Stimulated activated CD4-positive, alpha-beta T cell treated with anti-CD3 and anti-CD28 coated beads, Interleukin-15, amount 100 ng/mL, for 24 hours (primary cell): ENCODE results near the gene TRABD2B.
A peak's percentile ranks its signal among the peaks of the same experiment; 100 is the strongest.

ENCODE experiments used
- DNase-seq: peaks from one replicate; pipeline ENCODE4 v3.0.0-alpha.2; 2020

Gene TRABD2B

DNA sequence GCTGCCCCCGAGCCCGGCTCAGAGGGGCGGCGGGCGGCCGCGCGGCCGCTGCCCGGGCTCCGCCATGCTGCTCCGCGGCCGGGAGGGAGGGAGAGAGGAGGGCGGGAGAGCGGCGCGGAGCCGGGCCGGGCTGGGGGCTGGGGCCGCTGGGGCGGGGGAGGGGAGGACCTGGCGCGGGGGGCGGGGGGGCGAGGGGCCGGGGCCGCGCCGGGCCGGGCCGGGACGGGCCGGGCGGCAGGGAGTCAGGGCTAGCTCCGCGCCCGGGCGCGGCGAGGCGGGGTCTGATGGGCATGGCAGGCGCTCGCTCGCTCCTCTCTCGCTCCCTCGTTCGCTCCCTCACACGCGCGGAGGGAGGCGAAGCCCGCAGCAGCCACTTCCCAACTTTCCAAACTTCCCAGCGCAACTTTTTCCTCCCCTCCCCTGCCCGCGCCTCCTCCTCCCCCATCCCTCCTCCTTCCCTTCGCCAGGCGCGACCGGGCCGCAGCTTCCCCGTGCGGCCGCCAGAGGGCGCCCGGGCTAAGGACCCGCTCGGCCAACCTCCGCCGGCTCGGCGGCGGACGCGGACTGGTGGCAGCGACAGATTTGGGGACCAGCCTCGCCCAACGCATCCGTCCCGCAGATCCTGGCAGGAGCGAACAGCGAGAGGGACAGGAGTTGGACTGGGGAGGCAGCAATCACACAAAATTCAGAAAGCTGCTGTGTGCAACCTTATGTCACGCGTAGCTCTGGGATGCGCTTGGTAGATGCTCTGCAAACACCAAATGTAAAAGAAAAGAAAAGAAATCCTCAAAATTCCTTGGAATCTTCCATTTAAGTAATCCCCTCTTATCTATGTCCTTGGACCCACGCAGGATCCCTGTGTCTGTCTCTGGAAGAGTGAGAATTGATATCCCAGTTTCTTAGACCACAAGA is at the start of gene TRABD2B:
TSS of gene TRABD2B (minus strand) at position 97 of the 912 bp plus-strand sequence.
- DNase-seq: peak; percentile 73

DNA sequence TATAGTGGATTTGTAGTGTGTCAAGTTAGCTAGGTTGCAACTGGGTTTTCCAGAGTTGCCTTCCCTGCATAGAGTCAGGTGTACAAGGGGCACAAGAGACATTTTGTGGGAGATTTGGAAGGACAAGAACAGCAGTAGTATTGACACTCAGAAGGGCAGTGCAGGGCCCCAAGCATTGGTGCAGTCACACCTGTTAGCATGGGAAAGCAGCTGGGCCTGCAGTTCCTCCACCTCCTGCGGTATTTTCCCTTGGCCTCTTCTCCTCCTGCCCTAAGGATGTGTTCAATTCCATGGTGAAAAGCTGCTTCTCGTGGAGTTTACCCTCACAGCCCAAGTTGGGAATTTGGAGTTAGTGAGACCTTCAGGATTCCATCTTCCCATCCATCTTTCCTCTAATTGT is 47.1 kb upstream of the TRABD2B start:
- no peak for DNase-seq

DNA sequence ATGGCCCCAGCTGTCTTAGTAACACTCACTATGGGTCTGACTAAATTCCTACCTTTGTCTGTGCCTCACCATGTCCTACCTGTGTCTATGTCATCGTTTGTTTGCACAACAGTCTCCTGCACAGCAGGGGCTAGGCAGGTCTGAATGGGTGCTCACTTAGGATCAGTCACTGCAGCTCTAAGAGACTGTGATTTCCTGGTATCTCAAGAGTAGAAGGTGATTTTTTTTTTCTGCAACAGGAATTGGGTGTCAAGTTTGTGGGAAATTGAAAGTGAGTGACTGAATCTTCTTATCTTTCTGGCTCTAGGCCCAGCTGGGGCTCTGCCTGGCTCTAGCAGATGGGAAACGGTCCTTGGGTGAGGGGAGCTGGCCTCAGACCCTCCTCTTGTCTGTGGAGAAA is 46.4 kb upstream of the TRABD2B start:
- DNase-seq: no peak

DNA sequence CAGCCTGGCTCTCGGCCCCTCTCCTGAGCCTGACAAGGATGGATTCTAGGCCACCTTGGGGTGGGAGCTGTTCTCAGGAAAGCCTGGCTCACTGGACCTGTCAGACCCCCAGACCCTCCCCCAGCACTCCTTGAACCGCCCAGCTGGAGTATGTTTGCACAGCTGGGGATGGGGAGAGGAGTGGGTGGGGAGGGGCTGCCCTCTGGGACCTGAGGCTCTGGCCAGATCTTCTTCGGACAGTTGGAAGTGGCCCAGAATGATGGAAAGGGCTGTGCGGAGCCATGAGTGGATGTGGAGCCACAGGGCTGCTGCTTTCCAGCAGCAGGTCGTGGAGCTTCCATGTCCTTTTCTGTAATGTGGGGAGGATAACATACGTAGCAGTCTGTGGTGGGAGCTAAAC is 43.0 kb upstream of the TRABD2B start:
- DNase-seq: no peak

DNA sequence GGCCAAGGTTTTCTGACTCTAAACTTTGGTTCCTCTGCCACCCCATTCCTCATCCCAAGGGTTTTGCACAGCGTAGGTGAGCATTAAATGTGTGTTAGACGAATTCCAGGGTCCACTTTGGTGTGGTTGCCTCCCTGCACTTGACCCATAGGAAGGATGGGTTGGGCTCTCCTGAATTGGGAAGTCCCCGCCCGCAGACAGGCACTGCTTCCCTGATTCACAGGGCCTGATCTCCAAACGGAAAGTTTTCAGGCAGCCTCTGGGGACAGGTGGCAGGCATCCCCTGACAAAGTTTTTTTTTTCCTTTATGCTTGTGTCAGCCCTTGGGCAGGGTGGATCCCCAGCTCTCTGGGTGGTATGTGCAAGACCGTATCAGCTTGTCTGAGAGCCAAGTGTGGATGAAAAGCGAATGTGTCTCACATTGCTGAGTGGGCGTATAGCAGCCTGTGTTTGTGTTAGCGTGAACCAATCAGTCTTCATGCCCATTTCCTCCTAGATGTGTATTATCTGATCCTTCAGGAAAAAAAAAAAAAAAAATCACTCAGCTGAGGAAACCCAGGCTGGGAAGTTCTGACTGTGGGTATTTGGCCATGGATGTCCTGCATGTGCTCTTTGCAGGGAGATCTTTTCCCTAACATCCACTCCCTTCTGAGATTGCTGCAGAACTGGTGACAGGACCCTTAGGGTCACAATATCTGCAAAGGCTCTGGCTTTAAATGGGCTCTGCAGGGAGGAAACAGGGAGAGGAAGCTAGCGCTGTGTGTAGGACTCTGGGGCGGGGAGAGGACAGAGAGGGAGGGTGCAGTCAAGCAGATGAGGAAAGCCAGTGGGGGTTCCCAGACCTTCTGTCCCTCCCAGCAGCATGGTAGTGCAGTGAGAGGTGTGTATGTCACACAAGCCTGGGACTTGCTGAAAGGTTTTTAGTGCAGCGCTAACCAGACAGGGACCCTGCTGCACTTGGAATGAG is 42.2 kb upstream of the TRABD2B start:
- DNase-seq: no peak

DNA sequence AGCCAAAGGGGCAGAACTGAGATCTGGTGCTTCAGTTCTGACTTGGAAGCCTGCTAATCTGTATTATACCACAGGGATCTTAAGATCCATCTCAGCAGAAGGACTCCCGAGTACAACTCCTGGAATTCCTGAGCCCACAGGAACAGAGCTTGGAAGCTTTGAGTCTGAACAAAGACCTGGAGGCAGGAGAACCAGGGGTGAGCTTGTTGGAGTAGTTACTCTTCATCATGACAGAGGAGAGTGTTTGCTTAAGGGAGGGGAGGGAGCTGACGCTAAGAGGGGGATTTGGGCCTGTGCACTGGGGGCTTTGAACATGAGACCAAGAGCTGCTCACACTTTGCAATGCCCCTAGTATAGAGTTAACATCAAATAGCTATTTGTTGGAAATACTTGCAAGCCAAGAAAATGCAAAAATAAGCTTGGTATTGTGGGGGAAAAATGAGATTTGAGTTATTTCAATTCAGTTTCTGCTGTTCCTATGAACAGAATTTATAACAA is 41.1 kb upstream of the TRABD2B start:
- no peak for DNase-seq

DNA sequence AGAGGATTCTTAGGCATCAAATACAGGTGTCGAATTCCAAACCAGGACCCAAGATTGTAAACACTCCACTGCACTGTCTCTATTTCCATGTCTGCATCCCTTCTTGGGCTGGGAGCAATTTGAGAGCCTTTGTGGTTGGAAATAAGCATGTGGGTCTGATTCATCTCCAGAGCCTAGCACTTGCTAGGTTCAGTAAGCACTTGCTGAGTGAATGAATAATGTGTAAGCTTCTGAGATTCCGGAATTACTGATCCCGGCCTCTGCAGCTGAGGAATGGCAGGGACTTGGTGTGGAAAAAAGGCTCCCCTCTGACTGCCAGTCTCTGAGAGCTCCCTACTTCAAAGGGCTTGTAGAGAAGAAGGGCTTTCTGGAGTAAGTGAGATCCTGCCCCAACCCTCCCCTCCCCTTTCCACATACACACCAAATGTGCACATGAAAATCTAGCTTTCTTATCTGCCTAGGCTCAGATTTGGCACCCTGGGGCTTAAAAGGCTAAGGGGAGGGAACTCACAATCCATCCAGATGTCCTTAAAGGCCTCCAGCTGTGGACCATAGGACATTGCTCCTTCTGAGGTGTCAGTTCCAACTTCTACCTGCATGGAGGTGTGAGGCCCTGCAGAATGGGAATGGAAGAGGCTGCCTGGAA is 39.6 kb upstream of the TRABD2B start:
- no peak for DNase-seq

DNA sequence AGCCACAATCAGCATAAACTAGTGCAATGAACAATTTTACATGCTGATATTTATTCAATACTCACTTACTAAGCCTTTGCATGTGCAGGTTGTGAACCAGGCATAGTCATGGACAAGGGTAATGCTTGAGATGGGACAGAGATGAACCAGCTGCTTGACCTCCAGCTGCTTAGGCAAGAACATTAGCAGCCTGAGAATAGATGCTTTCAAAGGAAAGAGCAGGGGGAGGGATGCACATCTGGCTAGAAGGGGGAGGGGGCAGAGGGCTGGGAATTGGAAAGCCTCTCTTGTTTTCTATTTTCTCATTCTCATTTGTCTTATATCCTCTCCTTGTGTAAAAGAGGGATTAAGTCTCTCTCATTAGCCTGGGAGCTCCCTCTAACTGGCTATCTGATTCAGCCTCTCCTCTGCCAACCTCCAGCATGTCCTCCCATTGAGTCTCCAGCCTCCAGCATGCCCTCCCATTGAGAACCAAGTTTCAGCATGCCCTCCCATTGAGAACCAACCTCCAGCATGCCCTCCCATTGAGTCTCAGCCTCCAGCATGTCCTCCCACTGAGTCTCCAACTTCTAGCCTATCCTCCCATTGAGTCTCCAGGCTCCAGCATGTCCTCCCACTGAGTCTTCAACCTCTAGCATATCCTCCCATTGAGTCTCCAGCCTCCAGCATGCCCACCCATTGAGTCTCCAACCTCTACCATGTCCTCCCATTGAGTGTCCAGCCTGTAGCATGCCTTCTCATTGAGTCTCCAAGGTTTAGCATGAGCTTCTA is 38.4 kb upstream of the TRABD2B start:
- no peak for DNase-seq

DNA sequence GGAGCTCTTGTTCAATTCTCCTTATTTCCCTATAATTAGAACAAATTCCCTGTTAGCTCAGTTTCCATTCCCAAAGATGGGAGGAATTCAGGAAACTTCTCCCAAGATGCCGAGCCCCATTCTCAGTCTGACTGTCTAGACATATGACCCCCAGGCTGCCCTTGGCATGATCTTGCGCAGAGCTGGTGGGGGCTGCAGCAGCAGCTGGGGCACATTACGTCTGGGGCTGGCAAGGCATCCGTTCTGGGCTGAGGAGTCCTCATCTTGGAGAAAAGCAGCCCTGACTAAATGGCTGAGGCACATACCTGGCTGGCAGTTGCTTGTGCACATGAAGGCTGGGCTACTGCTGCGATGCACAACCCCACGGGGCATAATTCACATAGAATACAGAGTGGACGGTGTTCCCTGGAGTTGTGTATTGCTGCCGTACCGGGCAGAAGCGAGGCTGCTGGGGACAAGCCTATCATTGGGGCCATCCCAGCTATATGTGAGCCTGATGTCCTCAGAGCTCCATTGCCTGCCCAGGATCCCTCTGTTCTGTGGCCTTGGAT is 36.4 kb upstream of the TRABD2B start:
- DNase-seq: no peak

DNA sequence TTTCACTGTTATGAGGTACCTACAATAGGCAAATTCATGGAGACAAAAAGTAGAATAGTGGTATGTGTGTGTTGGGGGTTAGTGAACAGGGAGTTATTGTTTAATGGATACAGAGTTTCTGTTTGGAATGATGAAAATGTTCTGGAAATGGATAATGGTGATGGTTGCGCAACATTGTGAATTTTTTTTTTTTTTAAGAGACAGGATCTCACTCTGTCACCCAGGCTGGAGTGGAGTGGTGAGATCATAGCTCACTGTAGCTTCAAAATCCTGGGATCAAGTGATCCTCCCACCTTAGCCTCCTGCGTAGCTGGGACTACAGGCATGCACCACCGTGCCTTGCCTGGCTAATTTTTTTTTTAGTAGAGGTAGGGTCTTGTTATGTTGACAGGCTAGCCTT is 34.5 kb upstream of the TRABD2B start:
- no peak for DNase-seq

DNA sequence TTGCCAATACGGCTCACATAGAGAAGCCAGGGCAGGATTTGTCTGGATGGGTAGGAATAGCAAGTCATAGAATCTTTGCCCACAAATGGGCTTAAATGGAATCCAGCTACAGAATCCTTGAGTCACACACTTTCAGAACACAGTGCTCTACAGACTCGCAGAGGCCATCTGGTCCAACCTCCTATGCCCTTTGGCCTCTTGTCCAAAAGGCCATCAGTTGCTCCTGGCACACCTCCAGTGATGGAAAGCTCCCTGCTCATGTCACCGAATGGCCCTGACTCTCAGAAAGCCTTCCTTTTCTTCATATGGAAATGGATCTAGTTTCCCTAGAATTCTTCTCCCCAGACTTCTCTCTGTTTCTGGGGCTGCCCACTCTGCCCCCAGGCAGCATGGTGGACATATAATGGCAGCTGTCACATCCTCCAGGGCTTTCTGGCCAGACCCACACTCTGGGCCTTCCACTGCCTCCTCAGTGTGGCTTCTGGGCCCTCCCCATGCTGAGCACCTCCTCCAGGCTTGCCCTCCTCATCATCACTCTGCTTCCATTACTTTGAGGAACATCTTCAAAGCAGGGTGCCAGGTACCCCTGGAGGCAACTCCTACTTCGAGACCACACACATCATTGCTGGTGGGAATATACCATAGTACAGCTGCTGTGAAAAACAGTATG is 33.6 kb upstream of the TRABD2B start:
- no peak for DNase-seq

DNA sequence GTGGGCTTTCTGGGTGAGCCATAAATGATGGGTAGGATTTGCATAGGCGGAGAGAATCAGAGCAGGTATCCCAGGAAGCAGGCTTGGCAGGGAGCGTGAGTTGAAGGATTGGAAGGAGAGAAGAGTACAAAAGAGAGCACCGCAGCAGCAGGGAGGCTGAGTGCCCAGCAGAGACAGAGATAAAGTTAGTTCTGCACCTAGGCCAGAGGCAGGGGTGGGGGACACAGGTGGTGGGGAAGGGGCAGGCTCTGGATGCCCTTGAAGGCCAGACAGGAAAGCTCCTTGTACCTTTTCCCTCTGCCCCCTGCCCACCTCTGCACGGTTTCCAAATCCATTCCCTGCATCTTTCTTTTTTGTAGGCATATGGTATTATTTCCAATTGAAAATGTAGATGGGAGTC is 33.0 kb upstream of the TRABD2B start:
- DNase-seq: no peak

DNA sequence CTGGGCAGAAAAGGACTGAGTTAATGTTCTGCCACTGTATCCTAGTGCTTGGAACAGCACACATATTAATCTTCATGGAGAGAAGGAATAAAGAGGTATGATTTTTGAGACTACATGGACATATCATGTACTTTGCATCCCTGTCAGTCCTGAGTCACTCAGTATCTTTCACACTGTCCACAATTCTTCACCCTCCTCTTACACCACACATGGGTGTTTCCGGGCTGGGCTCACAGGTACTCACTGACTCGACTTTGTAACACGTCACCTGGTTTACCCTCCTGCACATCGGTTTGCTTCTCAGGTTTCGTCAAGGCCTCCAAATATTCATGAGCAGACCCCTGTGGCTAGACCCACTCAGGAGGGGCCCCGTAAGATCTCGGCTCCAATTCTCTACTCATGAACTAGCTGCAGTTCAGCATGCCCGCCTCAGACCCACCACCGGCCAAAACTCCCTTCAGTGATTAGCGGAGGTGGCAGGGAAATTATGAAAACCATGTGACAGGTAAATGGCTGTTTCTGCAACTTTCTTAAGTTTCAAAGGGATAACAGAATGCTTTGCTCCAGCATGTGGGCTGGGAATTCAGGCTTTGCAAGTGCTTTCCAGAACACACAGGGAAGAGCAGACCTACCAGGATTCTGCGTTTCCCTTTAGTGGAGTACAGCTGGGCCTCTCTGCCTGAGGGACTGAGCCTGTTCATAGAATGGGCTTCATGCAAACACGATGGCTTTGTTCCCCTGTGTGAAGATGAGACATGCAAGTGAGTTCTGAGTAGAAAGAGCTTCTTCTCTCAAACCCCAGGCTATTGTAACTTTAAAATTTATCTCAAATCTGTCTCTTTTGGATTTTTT is 31.3 kb upstream of the TRABD2B start:
- DNase-seq: no peak

DNA sequence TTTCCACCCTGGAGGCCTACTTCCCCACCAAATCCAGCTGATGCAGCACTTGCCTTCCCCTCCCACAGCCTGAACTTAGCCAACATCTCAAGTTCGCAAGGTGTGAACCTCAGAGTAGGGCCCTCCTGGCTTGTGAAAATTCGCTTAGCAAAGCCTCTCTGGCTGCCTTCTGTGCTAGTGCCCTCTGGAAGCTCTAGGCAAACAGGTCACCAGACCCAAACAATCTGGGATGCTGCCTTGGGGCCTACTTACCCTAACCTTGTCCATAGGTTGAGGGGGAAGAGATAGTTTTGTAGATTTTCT is 30.3 kb upstream of the TRABD2B start:
- no peak for DNase-seq

DNA sequence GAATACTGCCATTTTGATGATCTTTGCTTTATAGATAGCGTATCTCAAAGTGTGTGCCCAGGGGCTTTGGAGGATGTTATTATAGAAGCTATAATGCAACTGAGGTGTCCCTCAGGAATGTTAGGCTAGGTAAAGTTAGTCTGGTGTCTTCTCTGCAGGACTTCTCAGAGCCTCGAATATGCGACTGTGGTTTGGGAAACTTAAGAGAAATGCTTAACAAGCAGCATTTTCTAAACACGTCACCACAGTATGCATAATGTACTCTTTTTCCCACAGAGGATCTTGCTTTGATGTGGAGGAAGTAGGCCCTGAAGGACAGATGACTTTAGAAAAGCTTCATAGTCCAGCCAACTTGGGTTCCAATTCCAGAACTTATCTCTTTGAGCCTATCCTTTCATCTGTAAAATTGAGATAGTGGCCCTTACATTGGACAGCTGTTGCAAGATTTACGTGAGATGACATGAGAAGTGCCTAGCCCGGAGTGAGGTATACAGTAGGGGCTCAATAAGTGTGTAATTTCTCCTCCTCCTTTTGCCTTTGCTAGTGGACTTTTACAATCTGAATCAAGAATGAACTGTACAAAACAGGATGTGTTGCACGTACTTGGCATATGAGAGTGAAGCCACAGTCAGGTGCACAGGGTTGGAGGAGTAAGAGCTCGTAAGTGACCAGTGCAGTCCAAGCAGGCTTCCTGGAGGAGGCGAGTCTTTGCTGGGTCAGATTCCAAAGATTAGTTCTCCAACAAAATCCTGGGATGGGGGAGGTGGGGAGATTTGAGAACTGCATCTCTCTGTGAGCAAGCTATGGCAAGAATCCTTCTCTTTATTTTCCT is 29.7 kb upstream of the TRABD2B start:
- DNase-seq: no peak

DNA sequence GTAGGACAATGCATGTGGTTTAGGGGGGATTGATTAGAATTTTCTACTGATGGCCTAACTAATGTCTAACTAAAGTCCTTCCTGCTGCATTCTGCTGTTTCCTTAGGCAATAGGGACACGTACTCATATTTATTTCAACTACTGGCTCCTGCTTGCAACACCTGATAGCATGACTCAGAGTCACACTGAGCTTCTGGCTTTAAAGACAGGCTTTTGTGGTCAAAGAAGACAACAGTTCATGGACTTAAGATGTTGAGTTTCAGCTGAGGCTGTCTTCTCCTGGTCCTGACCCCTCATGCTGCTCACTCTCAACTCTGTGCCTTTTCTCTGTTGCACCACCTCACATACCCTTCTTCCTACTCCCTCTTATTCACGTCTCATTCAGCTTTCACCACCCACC is 29.1 kb upstream of the TRABD2B start:
- DNase-seq: no peak

DNA sequence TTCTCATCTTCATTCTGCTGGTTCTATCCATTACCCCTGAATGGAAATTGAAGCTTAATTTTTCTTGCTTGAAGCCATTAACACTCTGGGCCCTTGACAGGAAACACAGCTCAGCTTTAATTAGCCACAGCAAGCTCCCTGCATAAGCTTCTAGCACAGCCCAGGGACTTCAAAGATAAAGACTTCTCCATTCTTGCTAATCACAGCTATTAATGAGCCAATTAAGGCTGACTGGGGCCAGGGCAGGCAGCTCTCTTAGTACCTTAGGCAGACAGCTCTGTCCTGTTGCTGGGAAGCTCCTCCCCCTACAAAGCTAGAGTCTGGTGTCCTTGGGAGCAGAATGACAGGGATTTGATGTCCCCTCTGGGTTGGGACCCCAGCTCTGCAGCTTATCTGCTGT is 27.9 kb upstream of the TRABD2B start:
- no peak for DNase-seq

DNA sequence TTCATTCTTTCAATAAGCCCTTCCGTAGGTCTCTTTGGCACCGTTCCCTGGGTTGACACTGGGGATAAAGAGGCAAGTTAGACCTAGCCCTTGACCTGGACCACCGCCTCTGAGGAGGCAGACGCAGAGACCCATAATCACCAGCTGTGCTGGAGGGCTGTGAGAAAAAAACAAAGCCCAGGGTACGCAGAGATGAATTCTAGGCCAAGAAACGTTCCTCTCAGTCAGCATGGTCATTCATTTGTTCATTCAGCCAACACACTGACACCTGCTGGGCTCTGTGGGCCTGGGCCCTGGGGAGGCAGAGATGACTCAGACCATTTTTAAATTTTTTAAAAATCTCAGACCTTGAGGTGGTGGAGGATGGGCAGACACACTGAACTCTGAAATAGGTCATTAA is 26.3 kb upstream of the TRABD2B start:
- no peak for DNase-seq

DNA sequence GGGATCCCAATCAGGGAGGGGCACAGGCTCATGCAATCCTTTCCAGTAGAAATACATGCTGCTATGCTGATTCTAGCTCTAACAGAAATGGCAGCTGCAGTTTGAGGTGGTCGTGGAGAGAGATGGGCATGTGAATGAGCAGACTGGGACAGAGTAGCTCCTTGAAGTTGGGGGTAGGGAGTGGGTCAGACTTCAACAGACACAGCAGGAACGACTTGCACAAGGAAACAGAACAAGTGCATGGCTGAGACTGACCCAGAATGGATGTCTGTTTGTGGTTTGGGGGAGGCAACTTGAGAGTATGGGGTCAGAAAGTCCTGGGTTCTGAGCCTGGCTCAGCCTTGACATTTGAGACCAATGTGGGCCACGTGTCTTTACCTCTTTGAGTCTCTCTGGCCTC is 25.1 kb upstream of the TRABD2B start:
- DNase-seq: no peak

DNA sequence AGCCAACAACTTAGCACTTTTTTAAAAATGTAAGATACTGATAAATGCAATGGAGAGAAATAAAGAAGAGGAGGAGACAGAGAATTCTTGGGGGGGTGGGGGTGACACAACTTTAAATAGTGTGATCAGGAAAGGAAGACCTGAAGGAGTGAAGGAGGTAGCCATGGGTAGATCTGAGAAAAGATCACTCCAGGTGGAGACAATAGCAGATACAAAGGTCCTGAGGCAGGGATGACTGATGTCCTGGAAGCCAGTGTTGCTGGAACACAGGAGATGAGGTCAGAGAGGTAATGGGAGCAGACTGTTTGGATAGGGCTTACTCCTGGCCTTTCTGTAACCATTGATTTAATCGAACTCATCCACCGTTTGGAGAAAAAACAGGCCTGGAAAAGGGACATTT is 24.6 kb upstream of the TRABD2B start:
- no peak for DNase-seq
